H54 (cell line): ENCODE measurements around the gene FAM149A.
A peak's percentile ranks its signal among the peaks of the same experiment; 100 is the strongest.

Source experiments
- DNase-seq: peaks from one replicate; pipeline ENCODE4 v3.0.0; 2011; ENCODE audit warnings: low spot score, mixed read lengths; ENCODE audit not compliant: insufficient read length
- FAIRE-seq: peaks from 3 replicates; lab custom pipeline; 2011; peaks lifted over from hg19 to GRCh38; lab: Jason Lieb, UNC
- POLR2A ChIP-seq: IDR thresholded peaks from 2 replicates; pipeline ENCODE4 v1.6.1; 2011; ENCODE audit warnings: low read depth, mild to moderate bottlenecking, low read length

Gene FAM149A

GRCh38 chr4:186158966-186159365, 54.5 kb downstream of the FAM149A start:
- TF ChIP-seq POLR2A = no peak
- FAIRE-seq (no peak), DNase-seq (no peak)

- FAIRE-seq (no peak), DNase-seq (no peak)
- no peak for TF ChIP-seq POLR2A
These were observed 55.1 kb downstream of the FAM149A start for GRCh38 chr4:186159613-186160012.

GRCh38 chr4:186161138-186161537, 56.6 kb downstream of the FAM149A start:
- TF ChIP-seq POLR2A = no peak
- FAIRE-seq (no peak), DNase-seq (no peak)

GRCh38 chr4:186166852-186167512, 62.5 kb downstream of the FAM149A start:
- TF ChIP-seq POLR2A = no peak
- no peak for FAIRE-seq
- DNase-seq = no peak

GRCh38 chr4:186167605-186168004, 63.1 kb downstream of the FAM149A start:
- FAIRE-seq (no peak), DNase-seq (no peak)
- no peak for TF ChIP-seq POLR2A

GRCh38 chr4:186168750-186169149, 64.2 kb downstream of the FAM149A start:
- no peak for TF ChIP-seq POLR2A
- FAIRE-seq (no peak), DNase-seq (no peak)

GRCh38 chr4:186169333-186169944, 64.9 kb downstream of the FAM149A start:
- no peak for FAIRE-seq
- no peak for TF ChIP-seq POLR2A
- DNase-seq = no peak

GRCh38 chr4:186169945-186170802, 65.7 kb downstream of the FAM149A start:
- no peak for TF ChIP-seq POLR2A
- no peak for DNase-seq
- no peak for FAIRE-seq

- no peak for FAIRE-seq
- no peak for DNase-seq
- TF ChIP-seq POLR2A = no peak
These were observed 66.5 kb downstream of the FAM149A start for GRCh38 chr4:186170966-186171365.

- TF ChIP-seq POLR2A = no peak
- DNase-seq (no peak), FAIRE-seq (no peak)
These were observed 68.0 kb downstream of the FAM149A start for GRCh38 chr4:186172546-186172945.

GRCh38 chr4:186188107-186188506, 83.6 kb downstream of the FAM149A start:
- no peak for TF ChIP-seq POLR2A
- DNase-seq = no peak
- no peak for FAIRE-seq

- DNase-seq = no peak
- no peak for TF ChIP-seq POLR2A
- no peak for FAIRE-seq
These were observed 85.2 kb downstream of the FAM149A start for GRCh38 chr4:186189656-186190055.

GRCh38 chr4:186190581-186191199, 86.2 kb downstream of the FAM149A start:
- FAIRE-seq = no peak
- DNase-seq = peak; percentile 31
- TF ChIP-seq POLR2A = no peak

GRCh38 chr4:186191200-186192065, 86.9 kb downstream of the FAM149A start, which contains the start of gene CYP4V2:
TSS of gene CYP4V2 (plus strand) at chr4:186191567. CDS start at chr4:186191824, 257 bp downstream.
- DNase-seq (peak; percentile 63), FAIRE-seq (no peak)
- TF ChIP-seq POLR2A = peak; percentile 58
